Hematopoietic multipotent progenitor cell treated with erythropoietin and hydrocortisone succinate and interleukin-3 and kit ligand, for 6 days (in vitro differentiated cells): ENCODE measurements around the gene TUT1.
"Not testable (repeated sequence)": the region's sequence is repeated elsewhere in the genome, so short reads cannot be mapped to it uniquely, and the experiment has no call there.

Experiments
- DNase-seq: peaks from one replicate; pipeline ENCODE4 v3.0.0-alpha.2; 2015

The TUT1 gene, protein sequence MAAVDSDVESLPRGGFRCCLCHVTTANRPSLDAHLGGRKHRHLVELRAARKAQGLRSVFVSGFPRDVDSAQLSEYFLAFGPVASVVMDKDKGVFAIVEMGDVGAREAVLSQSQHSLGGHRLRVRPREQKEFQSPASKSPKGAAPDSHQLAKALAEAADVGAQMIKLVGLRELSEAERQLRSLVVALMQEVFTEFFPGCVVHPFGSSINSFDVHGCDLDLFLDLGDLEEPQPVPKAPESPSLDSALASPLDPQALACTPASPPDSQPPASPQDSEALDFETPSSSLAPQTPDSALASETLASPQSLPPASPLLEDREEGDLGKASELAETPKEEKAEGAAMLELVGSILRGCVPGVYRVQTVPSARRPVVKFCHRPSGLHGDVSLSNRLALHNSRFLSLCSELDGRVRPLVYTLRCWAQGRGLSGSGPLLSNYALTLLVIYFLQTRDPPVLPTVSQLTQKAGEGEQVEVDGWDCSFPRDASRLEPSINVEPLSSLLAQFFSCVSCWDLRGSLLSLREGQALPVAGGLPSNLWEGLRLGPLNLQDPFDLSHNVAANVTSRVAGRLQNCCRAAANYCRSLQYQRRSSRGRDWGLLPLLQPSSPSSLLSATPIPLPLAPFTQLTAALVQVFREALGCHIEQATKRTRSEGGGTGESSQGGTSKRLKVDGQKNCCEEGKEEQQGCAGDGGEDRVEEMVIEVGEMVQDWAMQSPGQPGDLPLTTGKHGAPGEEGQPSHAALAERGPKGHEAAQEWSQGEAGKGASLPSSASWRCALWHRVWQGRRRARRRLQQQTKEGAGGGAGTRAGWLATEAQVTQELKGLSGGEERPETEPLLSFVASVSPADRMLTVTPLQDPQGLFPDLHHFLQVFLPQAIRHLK

DNA sequence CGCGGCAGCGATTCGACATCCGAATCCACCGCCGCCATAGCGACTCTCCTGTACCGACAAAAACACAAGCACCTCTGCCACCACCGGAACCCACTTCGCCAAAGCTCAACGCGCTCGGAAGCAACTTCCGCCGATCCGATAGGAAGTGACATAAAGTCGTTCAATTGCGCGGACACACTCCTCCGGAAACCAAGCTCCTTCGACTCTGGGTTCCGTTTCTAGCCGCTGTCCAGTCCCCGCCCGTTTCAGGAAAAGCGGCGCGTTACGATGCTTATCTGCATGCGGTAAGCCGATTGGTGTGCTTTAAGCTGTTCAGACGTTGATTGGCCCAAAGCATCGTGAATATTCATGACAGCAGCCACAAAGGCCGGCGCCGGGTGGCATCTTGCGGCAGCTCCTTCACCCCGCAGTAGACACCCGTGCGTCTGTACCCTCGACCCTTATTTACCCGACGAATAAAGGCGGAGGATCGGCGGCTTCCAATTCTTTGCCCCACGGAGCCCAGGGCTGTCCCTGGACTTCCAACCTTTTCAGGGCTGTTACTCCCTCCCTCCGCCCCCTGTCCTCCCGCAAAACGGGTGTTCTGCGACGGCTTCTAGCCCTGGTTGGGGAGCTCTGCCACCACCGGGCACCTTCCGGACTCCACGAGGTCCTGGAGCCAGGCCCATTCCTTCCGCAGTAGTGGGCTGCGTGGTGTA lies at the start of gene TUT1:
TUT1 (minus strand) TSS at position 76 of the 698 bp plus-strand sequence; CDS start at position 38, 38 bp downstream.
- DNase-seq: peak; percentile 100

DNA sequence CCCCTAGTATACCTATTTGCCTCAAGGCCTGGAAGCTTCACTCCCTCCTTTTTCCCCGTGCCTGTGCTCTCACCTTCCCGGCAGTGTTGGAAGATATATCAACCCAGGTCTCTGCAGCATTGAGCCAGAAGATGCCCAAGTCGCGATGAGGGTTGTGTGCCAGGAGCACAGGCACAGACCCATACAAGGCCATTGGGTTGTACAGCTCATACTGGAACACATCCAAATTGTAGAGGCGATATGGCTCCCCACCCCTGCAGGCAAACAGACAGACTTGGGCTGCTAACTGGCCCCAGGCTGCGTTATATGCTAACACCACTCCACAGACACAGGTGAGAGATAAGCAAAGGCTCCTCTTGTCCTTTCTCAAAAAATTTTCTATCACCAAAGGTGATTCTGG lies 41.2 kb upstream of the TUT1 start:
- DNase-seq: no peak

DNA sequence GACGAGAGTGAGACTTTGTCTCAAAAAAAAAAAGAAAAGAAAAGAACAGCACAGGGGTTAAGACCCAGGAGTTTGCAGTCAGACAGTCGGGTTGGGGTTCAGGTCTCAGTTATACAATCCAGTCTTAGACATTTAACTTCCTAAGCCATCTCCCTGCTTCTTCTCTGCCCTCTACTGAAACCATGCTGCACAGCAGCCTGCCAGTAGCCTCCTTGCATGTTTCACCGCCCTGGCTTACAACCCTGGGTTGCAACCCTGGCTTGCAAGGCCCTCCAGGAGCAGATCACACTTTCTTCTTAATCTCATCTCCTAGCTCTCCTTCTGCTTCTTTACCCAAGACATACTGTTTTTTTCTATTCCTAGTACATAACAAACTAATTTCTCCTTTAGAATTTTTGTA lies 36.4 kb upstream of the TUT1 start:
- DNase-seq: peak; percentile 35

DNA sequence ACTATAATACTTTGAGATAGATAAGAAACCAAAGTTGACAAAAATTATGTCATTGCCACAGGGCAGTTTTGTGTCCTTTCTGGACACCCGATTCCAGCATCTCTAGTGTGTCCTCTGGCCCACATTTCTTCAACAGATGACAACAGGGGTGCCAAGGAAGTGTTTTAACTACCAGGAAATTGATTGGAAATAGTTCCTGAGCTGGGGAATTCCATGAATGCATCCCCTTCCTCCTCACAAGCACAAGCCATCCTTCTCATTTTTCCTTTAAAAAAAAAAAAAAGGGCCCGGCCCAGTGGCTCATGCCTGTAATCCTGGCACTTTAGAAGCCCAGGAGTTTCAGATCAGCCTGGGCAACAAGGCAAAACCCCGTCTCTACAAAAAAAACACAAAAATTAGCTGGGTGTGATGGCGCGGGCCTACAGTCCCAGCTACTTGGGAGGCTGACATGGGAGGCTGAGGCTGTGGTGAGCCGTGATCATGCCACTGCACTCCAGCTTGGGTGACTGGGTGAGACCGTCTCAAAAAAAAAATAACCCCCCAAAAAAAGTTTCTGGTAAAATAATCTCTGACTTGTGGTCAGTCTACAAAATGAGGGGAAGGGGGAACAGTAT lies 31.3 kb upstream of the TUT1 start:
- DNase-seq: no peak

DNA sequence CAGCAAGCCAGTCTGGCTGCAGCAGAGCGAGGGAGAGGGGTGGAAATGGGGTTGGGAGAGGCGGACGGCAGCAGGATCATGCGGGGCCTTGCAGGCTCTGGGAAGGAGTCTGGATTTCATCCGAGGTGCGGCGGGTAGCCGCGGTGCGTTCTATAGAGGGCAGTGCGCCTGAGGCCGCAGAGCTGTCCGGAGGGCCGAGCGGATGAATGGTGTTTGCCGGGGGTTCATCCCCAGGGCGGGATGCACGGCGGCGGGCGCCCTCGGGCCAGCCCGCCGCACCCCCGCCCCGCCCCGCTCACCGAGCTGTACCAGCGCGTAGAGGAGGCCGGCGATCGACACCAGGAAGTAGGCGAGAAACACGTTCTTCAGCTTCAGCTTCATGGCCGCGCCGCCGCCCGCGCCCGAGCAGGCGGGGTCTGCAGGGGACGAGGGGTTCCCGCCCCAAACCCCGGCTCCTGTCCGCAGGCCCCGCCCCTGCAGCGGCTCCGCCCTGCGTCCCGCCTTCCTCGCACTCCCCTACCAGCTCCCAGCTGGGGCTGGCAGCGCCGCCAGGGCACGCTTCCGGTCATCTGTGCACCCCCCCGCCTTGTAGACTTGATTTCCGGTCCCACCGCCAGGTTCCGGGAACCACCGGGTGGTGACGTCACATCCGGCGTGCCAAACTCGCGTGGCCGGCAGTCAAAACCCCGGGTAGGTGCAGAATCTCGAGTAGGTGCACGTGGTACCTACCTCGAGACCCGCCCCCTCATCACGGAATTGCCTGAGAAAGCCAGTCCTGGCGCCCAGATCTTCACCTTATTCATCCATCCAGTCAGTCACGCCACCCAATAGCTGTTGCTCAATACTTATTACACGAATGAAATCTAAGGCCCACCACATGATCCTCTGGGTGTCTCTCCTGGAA lies 30.5 kb upstream of the TUT1 start, which contains the start of gene B3GAT3:
B3GAT3 (minus strand) TSS at position 420 of the 904 bp plus-strand sequence; CDS start at position 381, 39 bp downstream.
- DNase-seq: peak; percentile 98

DNA sequence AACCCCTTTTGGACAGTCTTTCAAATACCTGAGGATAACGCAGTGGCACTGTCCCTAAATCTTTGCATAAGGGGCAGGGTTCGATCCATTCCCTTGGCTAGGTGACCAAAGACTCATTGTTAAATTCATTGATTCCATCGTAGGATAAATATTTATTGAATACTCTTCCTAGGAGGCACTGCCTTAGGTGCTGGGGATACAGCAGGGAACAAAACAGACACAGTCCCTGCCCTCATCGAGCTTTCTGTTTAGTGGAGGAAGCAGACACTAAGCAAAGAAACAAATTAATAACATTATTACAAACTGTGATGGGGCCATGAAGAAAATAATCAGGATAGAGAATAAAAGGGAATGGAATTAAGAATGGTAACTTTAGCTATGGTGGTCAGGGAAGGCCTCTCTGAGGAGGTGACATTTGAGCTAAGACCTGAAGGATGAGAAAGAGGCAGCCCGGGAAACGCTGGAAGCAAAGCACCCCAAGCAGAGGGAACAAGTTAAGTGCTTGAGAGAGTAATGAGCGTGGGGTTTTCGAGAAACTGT lies 29.8 kb upstream of the TUT1 start:
- no peak for DNase-seq

DNA sequence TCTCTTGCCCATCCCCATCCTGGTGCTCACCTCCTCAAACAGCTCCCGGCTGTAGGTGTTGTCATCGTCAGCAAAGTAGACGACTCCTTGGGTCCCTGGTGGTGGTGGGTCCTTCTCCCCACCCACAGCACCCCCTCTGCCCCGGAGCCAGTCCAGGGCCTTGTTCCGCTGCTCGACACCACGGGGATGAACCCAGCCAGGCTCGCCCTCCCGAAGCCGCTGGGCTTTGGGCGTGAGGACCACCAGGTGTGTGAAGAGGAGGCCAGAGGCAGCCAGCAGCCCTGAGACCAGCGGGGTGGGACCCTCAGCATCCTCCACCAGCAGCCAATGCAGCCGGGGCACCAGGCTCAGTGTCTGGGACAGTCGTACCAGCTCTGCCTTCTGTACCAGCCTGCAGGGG lies 25.6 kb upstream of the TUT1 start:
- not testable (repeated sequence) for DNase-seq

DNA sequence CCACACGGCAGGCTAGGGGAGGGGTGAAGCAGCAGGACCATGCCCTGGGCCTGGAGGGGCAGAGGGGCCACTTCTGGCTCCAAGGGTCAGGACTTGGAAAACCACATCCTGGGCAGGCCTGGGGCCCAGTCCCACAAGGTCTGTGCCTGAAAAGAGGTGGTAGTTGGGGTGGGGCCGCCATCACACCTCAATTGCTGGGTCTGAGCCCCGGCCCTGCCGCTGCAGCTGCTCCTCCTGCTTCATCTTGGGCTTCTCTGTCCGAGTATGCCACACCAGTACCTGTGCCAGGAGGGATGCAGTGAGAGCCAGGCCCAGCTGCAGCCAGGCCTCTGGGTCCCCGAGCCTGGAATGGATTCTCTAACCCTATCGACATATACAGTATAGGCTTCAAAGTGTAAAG lies 24.2 kb upstream of the TUT1 start:
- no peak for DNase-seq

DNA sequence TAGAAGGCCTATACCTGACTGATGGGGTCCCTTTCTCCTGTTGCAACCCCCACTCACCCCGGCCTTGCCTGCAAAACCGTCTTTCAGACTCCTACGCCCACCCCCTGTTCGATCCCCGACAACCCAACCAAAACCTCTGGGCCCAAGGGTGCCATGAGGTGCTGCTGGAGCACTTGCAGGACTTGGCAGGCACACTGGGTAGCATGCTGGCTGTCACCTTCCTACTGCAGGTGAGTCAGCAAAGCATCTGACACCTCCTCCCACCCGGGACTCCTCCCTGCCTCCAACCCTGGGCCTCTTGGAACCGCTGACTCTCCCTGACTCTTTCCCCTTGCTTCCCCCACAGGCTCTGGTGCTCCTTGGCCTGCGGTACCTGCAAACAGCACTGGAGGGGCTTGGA lies 23.0 kb upstream of the TUT1 start:
- DNase-seq: no peak

DNA sequence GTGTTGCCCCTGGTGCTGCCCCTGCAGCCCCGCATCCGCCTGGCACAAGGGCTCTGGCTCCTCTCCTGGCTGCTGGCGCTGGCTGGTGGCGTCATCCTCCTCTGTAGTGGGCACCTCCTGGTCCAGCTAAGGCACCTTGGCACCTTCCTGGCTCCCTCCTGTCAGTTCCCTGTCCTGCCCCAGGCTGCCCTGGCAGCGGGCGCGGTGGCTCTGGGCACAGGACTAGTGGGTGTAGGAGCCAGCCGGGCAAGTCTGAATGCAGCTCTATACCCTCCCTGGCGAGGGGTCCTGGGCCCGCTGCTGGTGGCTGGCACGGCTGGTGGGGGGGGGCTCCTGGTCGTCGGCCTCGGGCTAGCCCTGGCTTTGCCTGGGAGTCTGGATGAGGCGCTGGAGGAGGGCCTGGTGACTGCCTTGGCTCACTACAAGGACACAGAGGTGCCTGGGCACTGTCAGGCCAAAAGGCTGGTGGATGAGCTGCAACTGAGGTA lies 22.0 kb upstream of the TUT1 start:
- DNase-seq: no peak

DNA sequence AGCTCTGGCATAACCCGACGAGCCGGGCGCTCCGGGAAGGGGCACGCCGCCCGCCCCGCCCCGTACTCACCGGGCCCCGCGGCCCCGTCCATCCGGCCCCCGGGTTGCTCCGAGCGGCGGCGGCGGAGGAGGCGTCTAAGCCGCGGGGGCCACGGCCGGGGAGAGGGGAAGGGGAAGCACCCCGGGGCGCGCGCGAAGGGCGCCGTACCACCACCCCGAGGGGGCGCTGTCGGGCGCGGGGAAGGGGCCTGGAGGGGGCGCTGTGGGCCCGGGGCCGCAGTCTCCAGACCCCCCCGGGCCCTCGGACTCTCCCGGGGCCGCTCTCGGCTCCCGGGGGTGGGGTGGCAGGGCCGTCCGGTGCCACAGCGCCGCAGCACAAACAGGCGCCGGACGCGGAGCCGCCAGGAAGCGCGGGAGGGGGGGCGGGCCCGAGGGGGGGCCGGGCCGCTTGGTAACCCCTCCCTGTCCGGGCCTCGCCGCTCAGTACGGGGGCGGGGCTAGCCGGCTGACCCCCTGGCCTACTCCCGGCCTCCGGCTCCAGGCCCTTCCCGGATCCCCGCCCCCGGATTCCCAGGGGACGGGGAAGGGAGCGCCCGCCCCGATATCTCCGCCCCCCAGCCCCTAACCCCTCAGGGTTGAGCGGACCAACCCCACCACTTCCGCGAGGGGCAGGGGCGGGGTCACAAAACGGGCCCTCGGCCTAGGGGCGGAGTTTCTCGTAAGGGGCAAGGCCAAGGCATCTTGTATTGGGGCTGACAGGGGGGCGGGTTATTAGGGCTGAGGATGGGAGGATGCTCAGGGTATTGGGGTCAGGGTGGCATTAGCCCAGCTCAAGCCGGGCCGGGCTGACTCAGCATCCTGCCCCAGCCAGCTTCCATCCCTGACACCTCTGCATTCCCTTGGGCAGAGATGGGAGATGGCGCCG lies 21.3 kb upstream of the TUT1 start, which contains the start of the genes EML3 and ROM1:
EML3 (minus strand) TSS at position 410 of the 925 bp plus-strand sequence; CDS start at position 92, 318 bp downstream.
ROM1 (plus strand) TSS at position 892 of the 925 bp plus-strand sequence; CDS start at position 917, 25 bp downstream.
- DNase-seq: peak; percentile 93

DNA sequence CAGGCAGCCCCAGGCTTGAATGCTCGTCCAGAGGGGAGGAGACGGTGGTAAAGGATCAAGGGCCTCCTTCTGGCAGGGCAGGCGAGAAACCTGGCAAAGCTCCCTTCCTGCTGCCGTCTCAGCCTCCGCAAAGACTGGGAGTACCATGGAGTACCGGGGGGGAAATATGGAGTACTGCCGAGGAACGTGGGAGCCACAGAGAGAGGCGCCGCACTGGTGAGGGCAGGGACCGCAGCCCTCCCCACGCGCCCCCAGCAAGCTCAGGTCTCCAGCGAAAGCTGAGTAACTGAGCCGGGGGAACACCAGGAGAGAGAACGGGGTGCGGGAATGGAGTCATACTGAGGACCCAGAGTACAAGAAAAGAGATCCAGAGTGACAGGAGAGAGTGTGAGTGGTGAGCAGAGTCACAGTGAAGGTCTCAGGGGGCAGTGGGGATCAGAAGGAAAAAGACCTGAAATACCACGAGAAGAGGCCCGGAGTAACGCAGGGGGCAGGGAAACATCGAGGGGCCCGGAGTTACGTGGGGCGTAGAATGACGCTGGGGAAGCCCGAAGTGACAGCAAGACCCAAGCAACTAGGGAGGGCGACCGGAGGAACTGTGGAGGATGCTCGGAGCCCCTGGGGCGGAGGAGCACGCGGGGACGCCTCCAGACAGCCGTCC lies 20.5 kb upstream of the TUT1 start:
- DNase-seq: peak; percentile 63

DNA sequence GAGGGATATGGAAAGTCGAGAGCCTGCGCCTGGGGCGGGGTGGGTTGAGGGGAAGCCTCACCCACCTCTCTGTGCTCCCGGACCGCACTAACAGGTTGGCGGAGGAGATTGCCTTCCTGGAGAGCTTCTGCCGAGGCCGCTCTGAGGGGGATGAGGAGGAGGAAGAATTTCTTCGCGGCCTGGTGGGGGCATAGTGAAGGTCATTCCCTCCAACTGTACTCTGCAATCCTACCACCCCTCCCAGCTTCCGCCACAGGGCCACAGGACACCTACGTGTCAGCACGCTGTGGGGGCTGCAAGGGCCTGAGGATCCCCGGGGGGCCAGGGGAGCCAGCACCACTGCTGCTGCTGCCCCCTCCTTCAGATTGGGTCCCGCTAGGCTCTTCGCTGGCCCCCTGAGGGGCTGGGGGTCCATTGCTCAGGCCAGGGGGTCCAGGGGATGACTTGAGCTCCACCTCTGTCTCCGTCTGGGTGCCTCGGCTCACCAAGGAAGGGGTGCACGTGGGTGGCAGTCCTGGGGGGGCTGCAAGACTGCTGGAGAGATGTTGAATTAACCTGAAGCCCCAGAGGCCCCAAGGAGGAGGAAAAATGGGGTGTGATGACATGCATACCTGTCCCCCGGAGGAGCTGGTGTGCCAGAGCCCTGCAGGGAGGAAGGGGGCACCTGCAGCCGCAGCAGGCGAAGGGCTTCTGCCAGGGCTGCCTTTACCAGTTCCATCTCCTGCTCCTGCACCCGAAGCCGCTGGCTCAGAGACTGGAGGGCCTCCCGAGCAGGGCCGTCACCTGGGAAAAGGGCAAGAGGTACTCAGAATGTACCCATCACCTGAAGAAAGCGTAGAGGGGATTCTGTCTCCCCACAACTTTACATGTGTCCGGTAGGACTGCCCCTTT lies 19.7 kb upstream of the TUT1 start:
- DNase-seq: no peak

DNA sequence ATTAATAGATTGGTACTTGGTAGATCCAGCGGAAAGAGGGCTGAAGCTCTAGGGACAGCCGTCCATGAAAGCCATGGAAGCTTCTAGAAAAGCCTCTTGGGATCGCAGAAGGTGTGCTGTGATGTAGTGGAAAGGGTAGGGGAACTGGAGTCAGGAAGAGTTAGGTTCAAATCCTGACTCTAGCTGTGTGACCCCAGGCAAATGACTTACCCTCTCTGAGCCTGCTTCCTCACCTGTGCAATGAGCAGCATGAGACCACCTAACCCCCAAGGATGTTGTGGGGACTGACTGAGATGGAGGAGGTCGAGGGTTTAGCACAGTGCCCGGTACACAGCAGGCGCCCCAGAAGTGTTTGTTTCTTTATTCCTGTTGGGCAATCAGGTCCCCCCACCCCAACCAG lies 19.1 kb upstream of the TUT1 start:
- DNase-seq: no peak

DNA sequence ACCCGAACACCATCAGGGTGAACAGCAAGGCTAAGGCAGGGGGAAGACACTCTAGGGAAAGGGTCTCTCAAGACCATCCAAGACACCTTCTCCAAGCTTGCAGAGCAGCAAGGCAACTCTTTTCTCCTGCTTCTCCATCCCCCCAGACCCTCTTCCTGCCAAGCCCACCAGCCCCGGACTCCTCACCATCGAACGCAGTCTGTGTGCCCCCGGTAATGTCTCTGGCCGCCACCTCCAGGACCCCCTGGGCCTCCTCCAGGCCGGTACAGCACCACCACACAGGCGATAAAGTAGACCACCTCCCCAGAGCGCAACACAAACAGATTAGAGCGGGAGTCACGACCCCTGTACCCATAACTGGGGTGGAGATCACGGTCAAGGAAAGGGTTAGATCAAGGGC lies 17.5 kb upstream of the TUT1 start:
- DNase-seq: no peak

DNA sequence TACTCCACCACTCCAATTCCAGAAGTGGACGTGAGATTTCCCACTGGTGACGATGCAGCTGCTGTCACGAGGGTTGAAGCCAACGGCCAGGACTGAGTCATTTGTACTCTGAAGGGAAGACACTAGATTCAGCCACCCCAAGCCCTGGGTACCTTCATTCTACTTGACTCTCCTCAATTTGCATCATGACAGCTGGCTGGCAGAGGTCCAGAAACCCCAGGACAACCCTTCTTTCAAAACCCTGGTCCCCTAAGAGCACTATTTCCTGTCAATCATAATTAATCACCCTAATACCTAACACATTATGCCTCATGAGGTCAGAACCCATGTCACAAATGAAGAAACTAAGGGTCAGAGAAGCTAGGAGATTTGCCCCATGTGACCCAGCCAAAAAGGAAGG lies 16.4 kb upstream of the TUT1 start:
- DNase-seq: peak; percentile 33

DNA sequence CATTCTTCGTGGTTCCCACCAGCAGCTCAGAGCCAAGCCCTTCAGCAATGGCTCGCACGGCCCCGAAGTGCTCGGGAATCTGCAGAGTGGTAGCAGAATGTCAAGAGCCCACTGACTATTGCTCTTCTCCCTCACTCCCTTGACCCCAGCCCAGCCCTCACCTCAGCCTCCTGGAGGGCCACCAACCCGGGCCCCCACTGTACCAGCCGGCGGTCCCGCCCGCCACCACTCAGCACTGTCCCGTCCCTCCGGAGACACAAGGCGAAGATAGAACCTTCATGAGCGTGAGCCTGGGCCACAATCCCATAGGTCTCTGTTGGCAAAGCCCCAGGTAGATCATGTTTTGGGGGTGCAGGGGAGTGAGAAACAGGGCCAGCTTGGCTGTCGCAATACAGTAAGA lies 14.6 kb upstream of the TUT1 start:
- DNase-seq: no peak

DNA sequence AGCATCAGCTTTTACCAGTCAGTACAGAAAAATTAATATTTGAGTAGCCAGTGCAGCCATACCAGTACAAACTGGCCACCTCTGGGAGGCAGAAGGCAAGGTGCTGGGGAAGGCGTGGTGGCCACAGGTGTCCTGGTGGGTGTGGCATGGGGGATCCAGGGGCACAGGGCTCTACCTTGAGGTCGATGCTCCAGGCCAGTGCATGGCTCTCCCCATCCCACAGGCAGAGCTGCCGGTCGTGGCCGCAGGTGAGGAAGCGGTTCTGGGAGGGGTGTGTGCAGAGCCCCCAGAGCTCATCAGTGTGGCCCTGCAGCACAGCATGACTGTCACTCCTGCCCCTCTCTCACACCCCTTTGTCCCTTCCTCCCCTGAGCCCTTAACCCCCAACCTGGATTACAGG lies 14.1 kb upstream of the TUT1 start:
- DNase-seq: no peak
